ENCODE results near the gene RUNX1. TPM values are rescaled to one million over a fixed set of nuclear protein-coding genes. Genes with fewer than 3 reads are reported as not detected.

Gene RUNX1
- total and polyA plus RNA-seq, 5 experiments from 2014 or later = 13.1 to 69.0 (median 22.6) TPM

- no peaks in the 10 kb centered on the region for H3K9me3 Mint-ChIP-seq
- peak overlapping the region in 1 of 10 donors; percentile 26 for H3K27ac Mint-ChIP-seq
- ATAC-seq (no peak), DNase-seq (no peak)
- no peaks in the 10 kb centered on the region for H3K27me3 Mint-ChIP-seq
- H3K4me1 Mint-ChIP-seq = peaks cover 0 to 34% (median 16%) of the 10 kb centered on the region in 4 donors
- peaks cover 0 to 98% (median 29%) of the 10 kb centered on the region in 3 donors for H3K36me3 Mint-ChIP-seq
- no peak overlapping the region for H3K4me3 Mint-ChIP-seq
- POLR2A ChIA-PET = no interaction called here
Observed at GRCh38 chr21:34859976-34860653, 189.0 kb downstream of the RUNX1 start.

GRCh38 chr21:34858559-34858958 lies 190.5 kb downstream of the RUNX1 start:
- peaks cover 0 to 97% (median 32%) of the 10 kb centered on the region in 3 donors for H3K36me3 Mint-ChIP-seq
- peaks cover 0 to 24% (median 13%) of the 10 kb centered on the region in 4 donors for H3K4me1 Mint-ChIP-seq
- no peak overlapping the region for H3K4me3 Mint-ChIP-seq
- H3K27ac Mint-ChIP-seq = peak overlapping the region in 4 of 10 donors; percentile 7 to 68 (median 24)
- no peaks in the 10 kb centered on the region for H3K9me3 Mint-ChIP-seq
- ATAC-seq (no peak), DNase-seq (no peak)
- no peaks in the 10 kb centered on the region for H3K27me3 Mint-ChIP-seq
- POLR2A ChIA-PET = interaction anchor here (0.6 kb wide), 1 partner anchor 24 kb away, joined by 5 read pairs; no protein-coding TSS in a partner anchor

GRCh38 chr21:34857874-34858273 lies 191.2 kb downstream of the RUNX1 start:
- Mint-ChIP-seq H3K4me1 (peaks cover 0 to 24% (median 10%) of the 10 kb centered on the region in 4 donors), H3K27me3 (no peaks in the 10 kb centered on the region), H3K9me3 (no peaks in the 10 kb centered on the region), H3K4me3 (no peak overlapping the region), H3K27ac (peak overlapping the region in 3 of 10 donors; percentile 22 to 51 (median 35)), H3K36me3 (peaks cover 0 to 91% (median 32%) of the 10 kb centered on the region in 3 donors)
- POLR2A ChIA-PET = no interaction called here
- DNase-seq = no peak
- no peak for ATAC-seq

- peaks cover 0 to 24% (median 9%) of the 10 kb centered on the region in 4 donors for H3K4me1 Mint-ChIP-seq
- H3K27ac Mint-ChIP-seq = peak overlapping the region in 1 of 10 donors; percentile 51
- H3K27me3 Mint-ChIP-seq = no peaks in the 10 kb centered on the region
- H3K36me3 Mint-ChIP-seq = peaks cover 0 to 91% (median 38%) of the 10 kb centered on the region in 3 donors
- DNase-seq (no peak), ATAC-seq (no peak)
- H3K9me3 Mint-ChIP-seq = no peaks in the 10 kb centered on the region
- POLR2A ChIA-PET = no interaction called here
- peak overlapping the region in 1 of 10 donors; percentile 24 for H3K4me3 Mint-ChIP-seq
Observed at GRCh38 chr21:34857122-34857713, 191.9 kb downstream of the RUNX1 start.

- POLR2A ChIA-PET = no interaction called here
- H3K4me1 Mint-ChIP-seq = peaks cover 0 to 14% (median under 1%) of the 10 kb centered on the region in 4 donors
- peaks cover 0 to 79% (median 33%) of the 10 kb centered on the region in 3 donors for H3K36me3 Mint-ChIP-seq
- no peaks in the 10 kb centered on the region for H3K9me3 Mint-ChIP-seq
- no peak overlapping the region for H3K4me3 Mint-ChIP-seq
- DNase-seq = no peak
- peak overlapping the region in 1 of 10 donors; percentile 71 for H3K27ac Mint-ChIP-seq
- ATAC-seq = no peak
- no peaks in the 10 kb centered on the region for H3K27me3 Mint-ChIP-seq
Observed at GRCh38 chr21:34852448-34852847, 196.7 kb downstream of the RUNX1 start.

- H3K27me3 Mint-ChIP-seq = no peaks in the 10 kb centered on the region
- no peaks in the 10 kb centered on the region for H3K9me3 Mint-ChIP-seq
- ATAC-seq (no peak), DNase-seq (no peak)
- H3K27ac Mint-ChIP-seq = peak overlapping the region in 1 of 10 donors; percentile 36
- peaks cover 5 to 23% (median 8%) of the 10 kb centered on the region in 4 donors for H3K4me1 Mint-ChIP-seq
- no peak overlapping the region for H3K4me3 Mint-ChIP-seq
- peaks cover 0 to 75% (median 29%) of the 10 kb centered on the region in 3 donors for H3K36me3 Mint-ChIP-seq
- POLR2A ChIA-PET = no interaction called here
Observed at GRCh38 chr21:34850166-34850690, 198.9 kb downstream of the RUNX1 start.

- no peak overlapping the region for H3K4me3 Mint-ChIP-seq
- DNase-seq = no peak
- peaks cover 12 to 41% (median 23%) of the 10 kb centered on the region in 4 donors for H3K4me1 Mint-ChIP-seq
- H3K36me3 Mint-ChIP-seq = peaks cover 0 to 72% (median 12%) of the 10 kb centered on the region in 3 donors
- no peak for ATAC-seq
- POLR2A ChIA-PET = no interaction called here
- H3K9me3 Mint-ChIP-seq = no peaks in the 10 kb centered on the region
- H3K27me3 Mint-ChIP-seq = no peaks in the 10 kb centered on the region
- peak overlapping the region in 1 of 10 donors; percentile 61 for H3K27ac Mint-ChIP-seq
Observed at GRCh38 chr21:34846601-34847112, 202.4 kb downstream of the RUNX1 start.

GRCh38 chr21:34845521-34846451 lies 203.3 kb downstream of the RUNX1 start:
- POLR2A ChIA-PET = interaction anchor here (0.6 kb wide), 1 partner anchor 460 kb away, joined by 3 read pairs; no protein-coding TSS in a partner anchor
- Mint-ChIP-seq H3K4me1 (peaks cover 10 to 41% (median 26%) of the 10 kb centered on the region in 4 donors), H3K4me3 (peak overlapping the region in 1 of 10 donors; percentile 32), H3K36me3 (peaks cover 0 to 69% (median 6%) of the 10 kb centered on the region in 3 donors), H3K9me3 (no peaks in the 10 kb centered on the region), H3K27ac (peak overlapping the region in 7 of 10 donors; percentile 12 to 83 (median 61)), H3K27me3 (no peaks in the 10 kb centered on the region)
- DNase-seq (no peak), ATAC-seq (no peak)

GRCh38 chr21:34844924-34845238 lies 204.2 kb downstream of the RUNX1 start:
- DNase-seq (no peak), ATAC-seq (no peak)
- POLR2A ChIA-PET = interaction anchor here (0.6 kb wide), 1 partner anchor 461 kb away, joined by 3 read pairs; no protein-coding TSS in a partner anchor
- peaks cover 10 to 45% (median 35%) of the 10 kb centered on the region in 4 donors for H3K4me1 Mint-ChIP-seq
- H3K27ac Mint-ChIP-seq = peak overlapping the region in 7 of 10 donors; percentile 23 to 70 (median 47)
- H3K9me3 Mint-ChIP-seq = no peaks in the 10 kb centered on the region
- no peak overlapping the region for H3K4me3 Mint-ChIP-seq
- no peaks in the 10 kb centered on the region for H3K27me3 Mint-ChIP-seq
- H3K36me3 Mint-ChIP-seq = peaks cover 0 to 71% (median 10%) of the 10 kb centered on the region in 3 donors

GRCh38 chr21:34844013-34844923 lies 204.8 kb downstream of the RUNX1 start:
- H3K9me3 Mint-ChIP-seq = no peaks in the 10 kb centered on the region
- H3K4me1 Mint-ChIP-seq = peaks cover 10 to 51% (median 39%) of the 10 kb centered on the region in 4 donors
- POLR2A ChIA-PET = no interaction called here
- H3K36me3 Mint-ChIP-seq = peaks cover 0 to 72% (median 10%) of the 10 kb centered on the region in 3 donors
- H3K4me3 Mint-ChIP-seq = no peak overlapping the region
- peak overlapping the region; percentile 8 to 70 (median 46) for H3K27ac Mint-ChIP-seq
- ATAC-seq = no peak
- no peak for DNase-seq
- no peaks in the 10 kb centered on the region for H3K27me3 Mint-ChIP-seq

- H3K27me3 Mint-ChIP-seq = no peaks in the 10 kb centered on the region
- POLR2A ChIA-PET = no interaction called here
- H3K4me1 Mint-ChIP-seq = peaks cover 14 to 56% (median 44%) of the 10 kb centered on the region in 4 donors
- ATAC-seq = no peak
- H3K36me3 Mint-ChIP-seq = peaks cover 0 to 77% (median 10%) of the 10 kb centered on the region in 3 donors
- no peaks in the 10 kb centered on the region for H3K9me3 Mint-ChIP-seq
- peak overlapping the region in 3 of 10 donors; percentile 4 to 15 (median 11) for H3K27ac Mint-ChIP-seq
- DNase-seq = no peak
- H3K4me3 Mint-ChIP-seq = no peak overlapping the region
Observed at GRCh38 chr21:34843562-34843961, 205.5 kb downstream of the RUNX1 start.

All from naive thymus-derived CD8-positive, alpha-beta T cell (primary cell).